ENCODE results near the gene TNFRSF6B.

TNFRSF6B gene

DNA sequence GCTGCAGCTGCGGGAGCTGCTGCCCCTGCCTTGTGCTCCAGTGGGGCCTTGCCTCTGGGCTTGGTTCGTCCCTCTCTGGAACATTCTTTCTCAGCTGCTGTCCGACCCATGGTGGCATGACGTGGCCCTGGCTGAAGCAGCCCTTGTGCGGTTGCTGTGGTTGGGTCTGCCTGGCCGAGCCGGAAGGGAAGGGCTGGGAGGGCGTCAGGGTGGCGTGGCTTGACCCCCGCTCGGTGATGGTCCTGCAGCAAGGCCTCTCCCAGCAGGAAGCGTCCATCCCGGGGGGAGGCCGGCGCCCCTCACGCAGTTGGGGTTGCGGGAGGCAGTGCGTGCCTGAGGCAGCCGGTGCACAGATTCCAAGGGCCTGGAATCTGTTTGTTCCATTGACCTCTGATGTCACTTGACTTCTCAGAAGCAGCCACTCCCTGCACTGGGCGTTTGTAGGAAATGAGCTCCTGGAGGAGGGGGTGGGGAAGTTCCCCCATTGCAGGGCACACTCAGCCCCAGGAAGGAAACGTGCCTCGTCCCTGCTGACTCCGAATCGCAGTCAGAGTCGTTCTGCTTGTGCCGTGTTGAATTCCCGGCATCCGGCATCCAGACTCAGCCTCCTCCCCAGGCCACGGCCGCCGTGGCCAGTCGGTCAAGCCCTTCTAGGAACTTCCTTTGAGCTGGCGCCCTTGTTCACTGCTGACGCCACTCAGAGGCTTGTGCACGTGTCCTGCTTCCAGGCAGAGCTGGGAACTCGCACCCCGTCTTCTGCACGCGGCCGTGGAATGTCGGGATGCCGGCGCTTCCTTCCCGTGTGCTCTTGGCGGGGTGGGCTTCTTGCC, 9.7 kb upstream of the TNFRSF6B start:
- no peak for DNase-seq

- DNase-seq: no peak
Observed at GRCh38 chr20:63687419-63688178, 8.9 kb upstream of the TNFRSF6B start.

- no peak for DNase-seq
Observed at GRCh38 chr20:63688228-63689045, 8.0 kb upstream of the TNFRSF6B start.

DNA sequence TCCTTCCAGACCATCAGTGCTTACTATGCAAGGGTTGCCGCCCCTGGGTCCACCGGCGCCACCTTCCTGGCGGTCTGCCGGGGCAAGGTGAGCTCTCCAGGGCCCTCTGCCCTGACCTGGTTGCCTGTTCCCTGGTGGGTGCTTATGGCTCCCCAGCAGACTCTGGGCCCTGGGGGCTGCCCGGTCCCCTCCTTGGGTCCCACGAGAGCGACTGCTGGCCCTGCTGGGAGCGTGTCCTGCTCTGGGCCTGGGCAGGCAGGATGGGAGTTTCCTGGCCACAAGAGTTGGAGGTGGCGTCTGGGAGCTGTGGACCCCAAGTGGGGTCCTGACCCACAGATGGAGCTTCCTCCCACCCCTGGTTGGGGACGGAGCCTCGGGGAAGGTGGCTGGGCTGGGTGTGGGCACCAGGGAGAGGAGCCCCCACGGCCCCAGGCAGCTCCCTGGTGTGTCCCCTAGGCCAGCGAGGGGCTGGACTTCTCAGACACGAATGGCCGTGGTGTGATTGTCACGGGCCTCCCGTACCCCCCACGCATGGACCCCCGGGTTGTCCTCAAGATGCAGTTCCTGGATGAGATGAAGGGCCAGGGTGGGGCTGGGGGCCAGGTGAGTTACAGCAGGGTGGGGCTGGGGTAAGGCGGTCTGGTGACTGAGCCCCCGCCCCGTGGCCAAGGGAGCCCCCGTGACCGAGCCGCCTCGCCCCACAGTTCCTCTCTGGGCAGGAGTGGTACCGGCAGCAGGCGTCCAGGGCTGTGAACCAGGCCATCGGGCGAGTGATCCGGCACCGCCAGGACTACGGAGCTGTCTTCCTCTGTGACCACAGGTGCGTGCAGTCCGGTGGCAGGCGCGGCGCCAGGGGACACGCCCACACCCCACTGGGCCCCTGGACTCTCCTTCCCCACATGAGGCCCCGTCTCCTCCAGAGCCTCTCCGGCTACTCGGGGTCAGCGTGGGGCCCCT, 7.1 kb upstream of the TNFRSF6B start:
- no peak for DNase-seq

GRCh38 chr20:63690003-63690897, 6.2 kb upstream of the TNFRSF6B start:
- no peak for DNase-seq

GRCh38 chr20:63690898-63691710, 5.3 kb upstream of the TNFRSF6B start:
- no peak for DNase-seq

- no peak for DNase-seq
Observed at GRCh38 chr20:63691711-63692435, 4.6 kb upstream of the TNFRSF6B start.

DNA sequence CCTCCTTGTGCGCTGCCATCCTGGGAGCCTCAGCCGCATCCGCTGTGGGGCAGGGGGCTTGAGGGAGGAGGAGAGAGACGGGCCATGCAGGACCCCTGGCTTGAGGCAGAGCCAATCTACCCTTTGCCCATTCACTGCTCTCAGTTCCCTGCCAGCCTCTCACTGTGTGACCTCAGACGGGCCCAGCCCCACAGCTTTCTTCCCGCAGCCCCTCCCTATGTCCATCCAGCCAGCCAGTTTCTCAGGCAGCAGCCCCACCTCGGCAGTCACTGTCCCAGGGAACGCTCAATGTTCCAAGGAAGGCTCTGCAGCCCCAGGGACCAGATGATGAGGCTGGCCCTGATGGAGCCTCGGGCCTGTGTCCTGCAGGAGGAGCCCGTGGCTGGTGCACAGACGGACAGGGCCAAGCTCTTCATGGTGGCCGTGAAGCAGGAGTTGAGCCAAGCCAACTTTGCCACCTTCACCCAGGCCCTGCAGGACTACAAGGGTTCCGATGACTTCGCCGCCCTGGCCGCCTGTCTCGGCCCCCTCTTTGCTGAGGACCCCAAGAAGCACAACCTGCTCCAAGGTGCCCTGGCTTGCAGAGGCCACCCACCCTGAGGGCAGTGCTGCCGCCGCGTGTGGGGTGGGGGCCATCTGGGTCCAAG, 3.9 kb upstream of the TNFRSF6B start:
- DNase-seq: no peak

- DNase-seq: no peak
Observed at GRCh38 chr20:63693083-63693732, 3.2 kb upstream of the TNFRSF6B start.

GRCh38 chr20:63693733-63694583, 2.5 kb upstream of the TNFRSF6B start:
- no peak for DNase-seq

GRCh38 chr20:63694584-63695423, 1.6 kb upstream of the TNFRSF6B start:
- DNase-seq: no peak

DNA sequence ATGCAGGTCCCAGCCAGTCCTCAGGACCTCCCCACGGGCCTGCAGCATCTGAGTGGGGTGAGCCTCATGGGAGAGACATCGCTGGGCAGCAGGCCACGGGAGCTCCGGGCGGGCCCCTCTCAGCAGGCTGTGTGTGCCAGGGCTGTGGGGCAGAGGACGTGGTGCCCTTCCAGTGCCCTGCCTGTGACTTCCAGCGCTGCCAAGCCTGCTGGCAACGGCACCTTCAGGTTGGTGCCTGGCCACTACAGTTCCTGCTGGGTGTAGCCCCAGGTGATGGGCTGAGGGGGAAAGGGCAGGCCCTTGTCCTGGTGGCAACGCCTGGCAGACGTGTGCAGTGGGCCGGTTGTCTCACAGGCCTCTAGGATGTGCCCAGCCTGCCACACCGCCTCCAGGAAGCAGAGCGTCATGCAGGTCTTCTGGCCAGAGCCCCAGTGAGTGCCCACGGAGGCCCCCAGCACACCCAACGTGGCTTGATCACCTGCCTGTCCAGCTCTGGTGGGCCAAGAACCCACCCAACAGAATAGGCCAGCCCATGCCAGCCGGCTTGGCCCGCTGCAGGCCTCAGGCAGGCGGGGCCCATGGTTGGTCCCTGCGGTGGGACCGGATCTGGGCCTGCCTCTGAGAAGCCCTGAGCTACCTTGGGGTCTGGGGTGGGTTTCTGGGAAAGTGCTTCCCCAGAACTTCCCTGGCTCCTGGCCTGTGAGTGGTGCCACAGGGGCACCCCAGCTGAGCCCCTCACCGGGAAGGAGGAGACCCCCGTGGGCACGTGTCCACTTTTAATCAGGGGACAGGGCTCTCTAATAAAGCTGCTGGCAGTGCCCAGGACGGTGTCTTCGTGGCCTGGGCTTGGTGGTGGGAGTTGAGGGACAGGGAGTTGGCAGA, 787 bp upstream of the TNFRSF6B start:
- DNase-seq: no peak

- DNase-seq: no peak
Observed at GRCh38 chr20:63696306-63696627, 185 bp upstream of the TNFRSF6B start.

GRCh38 chr20:63697357-63697867, 960 bp downstream of the TNFRSF6B start:
- DNase-seq: no peak

- no peak for DNase-seq
Observed at GRCh38 chr20:63697868-63698545, 1.6 kb downstream of the TNFRSF6B start.

Data from NCI-H2171 (cell line).